H9 (cell line): ENCODE results near the gene GAREM1. TPM values are rescaled to one million over a fixed set of nuclear protein-coding genes. Genes with fewer than 3 reads are reported as not detected.

Experiments
- DNase-seq: peaks from one replicate; pipeline ENCODE4 v3.0.0-alpha.2; 2017
- H2AFZ ChIP-seq: one replicate; pipeline ENCODE4 v1.6.1; 2013; ENCODE audit warnings: mild to moderate bottlenecking, low read length, control low read depth, moderate library complexity
- H2AK5ac ChIP-seq: 2 replicates; pipeline ENCODE4 v1.6.1; 2013; ENCODE audit warnings: low read length, control low read depth, mixed read lengths; ENCODE audit not compliant: insufficient read length
- H2BK120ac ChIP-seq: one replicate; pipeline ENCODE4 v1.6.1; 2013; ENCODE audit warnings: low read depth, mild to moderate bottlenecking, low read length, control low read depth, inconsistent platforms; ENCODE audit not compliant: poor library complexity, severe bottlenecking
- H2BK12ac ChIP-seq: 2 replicates; pipeline ENCODE4 v1.6.1; 2013; ENCODE audit warnings: low read length, control low read depth, mixed read lengths, low read depth; ENCODE audit not compliant: insufficient read length
- H2BK15ac ChIP-seq: 2 replicates; pipeline ENCODE4 v1.6.1; 2013; ENCODE audit warnings: low read depth, low read length, control low read depth
- H2BK20ac ChIP-seq: one replicate; pipeline ENCODE4 v1.6.1; 2013; ENCODE audit warnings: low read depth, mild to moderate bottlenecking, low read length, control low read depth, inconsistent platforms; ENCODE audit not compliant: poor library complexity, severe bottlenecking
- H2BK5ac ChIP-seq: 2 replicates; pipeline ENCODE4 v1.6.1; 2013; ENCODE audit warnings: low read length, control low read depth, mixed read lengths; ENCODE audit not compliant: insufficient read length
- H3K14ac ChIP-seq: 2 replicates; pipeline ENCODE4 v1.6.1; 2013; ENCODE audit warnings: low read length, control low read depth; ENCODE audit not compliant: insufficient read depth
- H3K18ac ChIP-seq: 2 replicates; pipeline ENCODE4 v1.6.1; 2013; ENCODE audit warnings: low read depth, mild to moderate bottlenecking, mixed read lengths, low read length, control low read depth; ENCODE audit not compliant: insufficient read length
- H3K23ac ChIP-seq: 2 replicates; pipeline ENCODE4 v1.6.1; 2013; ENCODE audit warnings: low read length, control low read depth, mixed read lengths, low read depth; ENCODE audit not compliant: insufficient read length
- H3K23me2 ChIP-seq: 2 replicates; pipeline ENCODE4 v1.6.1; 2013; ENCODE audit warnings: low read depth, mild to moderate bottlenecking, mixed read lengths, low read length, control low read depth; ENCODE audit not compliant: insufficient read length, poor library complexity, severe bottlenecking
- H3K27ac ChIP-seq: 2 replicates; pipeline ENCODE4 v1.5.1; 2013; ENCODE audit warnings: low read length, control low read depth, mixed read lengths, low read depth; ENCODE audit not compliant: insufficient read length
- H3K27me3 ChIP-seq: 2 replicates; pipeline ENCODE4 v1.6.1; 2013; ENCODE audit warnings: low read length, control low read depth, inconsistent platforms; ENCODE audit not compliant: insufficient read depth
- H3K4ac ChIP-seq: 2 replicates; pipeline ENCODE4 v1.6.1; 2013; ENCODE audit warnings: low read depth, mild to moderate bottlenecking, control low read depth, inconsistent platforms, low read length, moderate library complexity
- H3K4me1 ChIP-seq: 2 replicates; pipeline ENCODE4 v1.6.1; 2013; ENCODE audit warnings: low read length, control low read depth, inconsistent platforms; ENCODE audit not compliant: insufficient read depth
- H3K4me2 ChIP-seq: 2 replicates; pipeline ENCODE4 v1.6.1; 2013; ENCODE audit warnings: low read length, control low read depth, mixed read lengths; ENCODE audit not compliant: insufficient read length, insufficient read depth
- H3K56ac ChIP-seq: 2 replicates; pipeline ENCODE4 v1.6.1; 2013; ENCODE audit warnings: low read depth, mild to moderate bottlenecking, mixed read lengths, low read length, control low read depth; ENCODE audit not compliant: insufficient read length
- H3K79me1 ChIP-seq: 2 replicates; pipeline ENCODE4 v1.6.1; 2013; ENCODE audit warnings: low read depth, mild to moderate bottlenecking, moderate library complexity, low read length, control low read depth, inconsistent platforms; ENCODE audit not compliant: insufficient read depth, poor library complexity, severe bottlenecking
- H3K79me2 ChIP-seq: 2 replicates; pipeline ENCODE4 v1.6.1; 2013; ENCODE audit warnings: low read length, control low read depth, inconsistent platforms; ENCODE audit not compliant: insufficient read depth
- H3K9ac ChIP-seq: 2 replicates; pipeline ENCODE4 v1.6.1; 2013; ENCODE audit warnings: low read length, control low read depth, mixed read lengths; ENCODE audit not compliant: insufficient read length; ENCODE audit errors: extremely low read depth
- H3K9me3 ChIP-seq: one replicate; pipeline ENCODE4 v1.6.1; 2013; ENCODE audit warnings: low read depth, low read length, inconsistent platforms; ENCODE audit not compliant: control insufficient read depth
- H3T11ph ChIP-seq: one replicate; pipeline ENCODE4 v1.6.1; 2013; ENCODE audit warnings: mild to moderate bottlenecking, low read length, control low read depth, inconsistent platforms
- H4K20me1 ChIP-seq: one replicate; pipeline ENCODE4 v1.6.1; 2013; ENCODE audit not compliant: control insufficient read depth, insufficient read length, insufficient read depth
- H4K5ac ChIP-seq: 2 replicates; pipeline ENCODE4 v1.6.1; 2013; ENCODE audit warnings: low read depth, mild to moderate bottlenecking, mixed read lengths, low read length, control low read depth; ENCODE audit not compliant: insufficient read length
- H4K8ac ChIP-seq: replicated peaks from 2 replicates; pipeline ENCODE4 v1.6.1; 2013; ENCODE audit warnings: low read length, control low read depth, mixed read lengths, low read depth; ENCODE audit not compliant: insufficient read length
- H4K91ac ChIP-seq: 2 replicates; pipeline ENCODE4 v1.6.1; 2013; ENCODE audit warnings: low read depth, mild to moderate bottlenecking, moderate library complexity, mixed read lengths, low read length, control low read depth; ENCODE audit not compliant: insufficient read length
- H3K27ac Mint-ChIP-seq, 3 experiments: 2 replicates in 2 of 3; 3 replicates in 1 of 3; pipeline ENCODE4 v1.8.0; 2020 to 2021; ENCODE audit warnings: mixed read lengths in 3 of 3, mild to moderate bottlenecking in 1 of 3, moderate library complexity in 1 of 3
- H3K27me3 Mint-ChIP-seq: 2 replicates; pipeline ENCODE4 v1.8.0; 2021; ENCODE audit warnings: low read depth, mild to moderate bottlenecking, moderate library complexity, mixed read lengths
- H3K36me3 Mint-ChIP-seq, 3 experiments: 2 replicates in 2 of 3; 3 replicates in 1 of 3; pipeline ENCODE4 v1.8.0; 2020 to 2021; ENCODE audit warnings: low read depth in 3 of 3, mixed read lengths in 3 of 3; ENCODE audit not compliant: insufficient read depth in 1 of 3
- H3K4me1 Mint-ChIP-seq, 2 experiments: 2 replicates each; pipeline ENCODE4 v1.8.0; 2020; ENCODE audit warnings: mixed read lengths in 2 of 2
- H3K4me3 Mint-ChIP-seq, 2 experiments: 2 replicates in 1 of 2; 3 replicates in 1 of 2; pipeline ENCODE4 v1.8.0; 2020 to 2021; ENCODE audit warnings: mild to moderate bottlenecking in 2 of 2, mixed read lengths in 2 of 2, moderate library complexity in 1 of 2
- H3K9me3 Mint-ChIP-seq, 2 experiments: 2 replicates in 1 of 2; 3 replicates in 1 of 2; pipeline ENCODE4 v1.8.0; 2020; ENCODE audit warnings: mild to moderate bottlenecking in 2 of 2, mixed read lengths in 2 of 2, moderate library complexity in 1 of 2
- CTCF ChIP-seq: fragments of 200-600 bp; sonication (generic); conservative IDR thresholded peaks from 3 replicates; pipeline ENCODE4 v1.8.0; 2021; ENCODE audit warnings: antibody characterized with exemption, mild to moderate bottlenecking
- WGBS: extraction: QIAGEN DNeasy Blood & Tissue Kit; methylation state at CpG from one replicate; pipeline ENCODE4 v1.1.7; 2013; ENCODE audit warnings: missing lambda C conversion rate, low lambda C conversion rate, mixed read lengths; ENCODE audit not compliant: insufficient read length; ENCODE audit errors: extremely low coverage; 5-methylcytosine and 5-hydroxymethylcytosine counted together
- total RNA-seq: library from RNA; stranded (reverse); gene quantifications from 2 replicates; pipeline ENCODE4 v1.2.1, GENCODE V29; 2021

The GAREM1 gene
- total RNA-seq, 1 experiment from 2014 or later = 4.4 TPM

GRCh38 chr18:32450026-32450691, 20.5 kb downstream of the GAREM1 start:
- Histone ChIP-seq H4K20me1 (no peaks in the 10 kb centered on the region), H3K14ac (no peak overlapping the region), H4K91ac (no peak overlapping the region), H4K5ac (no peak overlapping the region), H2BK5ac (no peak overlapping the region), H2BK12ac (no peak overlapping the region), H3K23me2 (no peaks in the 10 kb centered on the region), H3K79me2 (no peaks in the 10 kb centered on the region), H2BK20ac (no peak overlapping the region), H2BK120ac (no peak overlapping the region), H3K18ac (no peak overlapping the region), H3K27ac (no peak overlapping the region), H2AK5ac (no peak overlapping the region), H3K4me2 (no peak overlapping the region), H3K9ac (no peak overlapping the region), H3K27me3 (no peaks in the 10 kb centered on the region), H3T11ph (no peak overlapping the region), H3K9me3 (no peaks in the 10 kb centered on the region), H3K23ac (no peak overlapping the region), H3K56ac (no peak overlapping the region), H3K4me1 (peaks cover 2% of the 10 kb centered on the region; the same call in 1 of the 2 replicates), H2AFZ (no peak overlapping the region), H3K79me1 (no peaks in the 10 kb centered on the region), H4K8ac (no peak overlapping the region), H2BK15ac (no peak overlapping the region), H3K4ac (no peak overlapping the region)
- Mint-ChIP-seq H3K27ac (no peak overlapping the region), H3K36me3 (no peaks in the 10 kb centered on the region), H3K4me3 (no peak overlapping the region), H3K9me3 (no peaks in the 10 kb centered on the region), H3K4me1 (0 out of 4 replicates have a peak, but pooled peaks cover 0 to 3% of the 10 kb centered on the region in 2 experiments), H3K27me3 (no peaks in the 10 kb centered on the region)
- no peak for DNase-seq
- no CpG with 5 or more reads among the region's 3 CpGs for WGBS
- TF ChIP-seq CTCF = no peak
